SK-N-SH treated with all-trans-retinoic acid at 6 μM for 48 hours (cell line): ENCODE results near the gene SEC31B.

Experiments
- CREB5 ChIP-seq: fragments of 250-450 bp; sonication (Bioruptor Pico); IDR thresholded peaks from 2 replicates; pipeline ENCODE4 v1.5.1; 2020; ENCODE audit warnings: low read depth, mild to moderate bottlenecking, moderate library complexity
- TF ChIP-seq, protein P1 (sequence below): fragments of 250-450 bp; sonication (Bioruptor Pico); IDR thresholded peaks from 2 replicates; pipeline ENCODE4 v1.8.0; 2020; ENCODE audit warnings: mild to moderate bottlenecking, moderate library complexity, borderline replicate concordance

- TF ChIP-seq, protein P1, sequence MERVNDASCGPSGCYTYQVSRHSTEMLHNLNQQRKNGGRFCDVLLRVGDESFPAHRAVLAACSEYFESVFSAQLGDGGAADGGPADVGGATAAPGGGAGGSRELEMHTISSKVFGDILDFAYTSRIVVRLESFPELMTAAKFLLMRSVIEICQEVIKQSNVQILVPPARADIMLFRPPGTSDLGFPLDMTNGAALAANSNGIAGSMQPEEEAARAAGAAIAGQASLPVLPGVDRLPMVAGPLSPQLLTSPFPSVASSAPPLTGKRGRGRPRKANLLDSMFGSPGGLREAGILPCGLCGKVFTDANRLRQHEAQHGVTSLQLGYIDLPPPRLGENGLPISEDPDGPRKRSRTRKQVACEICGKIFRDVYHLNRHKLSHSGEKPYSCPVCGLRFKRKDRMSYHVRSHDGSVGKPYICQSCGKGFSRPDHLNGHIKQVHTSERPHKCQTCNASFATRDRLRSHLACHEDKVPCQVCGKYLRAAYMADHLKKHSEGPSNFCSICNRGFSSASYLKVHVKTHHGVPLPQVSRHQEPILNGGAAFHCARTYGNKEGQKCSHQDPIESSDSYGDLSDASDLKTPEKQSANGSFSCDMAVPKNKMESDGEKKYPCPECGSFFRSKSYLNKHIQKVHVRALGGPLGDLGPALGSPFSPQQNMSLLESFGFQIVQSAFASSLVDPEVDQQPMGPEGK (CRISPR knock-in tag), result no peak
- TF ChIP-seq CREB5 (CRISPR knock-in tag), result no peak
These were observed 21.6 kb downstream of the SEC31B start for GRCh38 chr10:100498059-100498458.
